GM13977 (cell line): ENCODE data around the gene CCDC175.

Experiments
- DNase-seq: peaks from one replicate; pipeline ENCODE4 v3.0.0; 2012; ENCODE audit warnings: low spot score
- CTCF ChIP-seq: IDR thresholded peaks from 2 replicates; pipeline ENCODE4 v1.5.1; 2012; ENCODE audit warnings: mild to moderate bottlenecking, control low read depth; ENCODE audit not compliant: insufficient read depth; ENCODE audit errors: extremely low read depth, missing control alignments
- in situ Hi-C: fragments of 300-500 bp; cut with MboI; formaldehyde crosslinking; loops from one replicate; pipeline ENCODE4 v1.12.0; 2022; ENCODE audit warnings: low sequenced_read_pairs, low pct_unique_long_range_greater_than_20kb, mixed read lengths, inconsistent platforms; ENCODE audit not compliant: unreplicated experiment

CCDC175 gene

GRCh38 chr14:59464486-59465315, 111.9 kb downstream of the CCDC175 start:
- DNase-seq = peak; percentile 85
- TF ChIP-seq CTCF = no peak
- in situ Hi-C loops = no loop called here

DNA sequence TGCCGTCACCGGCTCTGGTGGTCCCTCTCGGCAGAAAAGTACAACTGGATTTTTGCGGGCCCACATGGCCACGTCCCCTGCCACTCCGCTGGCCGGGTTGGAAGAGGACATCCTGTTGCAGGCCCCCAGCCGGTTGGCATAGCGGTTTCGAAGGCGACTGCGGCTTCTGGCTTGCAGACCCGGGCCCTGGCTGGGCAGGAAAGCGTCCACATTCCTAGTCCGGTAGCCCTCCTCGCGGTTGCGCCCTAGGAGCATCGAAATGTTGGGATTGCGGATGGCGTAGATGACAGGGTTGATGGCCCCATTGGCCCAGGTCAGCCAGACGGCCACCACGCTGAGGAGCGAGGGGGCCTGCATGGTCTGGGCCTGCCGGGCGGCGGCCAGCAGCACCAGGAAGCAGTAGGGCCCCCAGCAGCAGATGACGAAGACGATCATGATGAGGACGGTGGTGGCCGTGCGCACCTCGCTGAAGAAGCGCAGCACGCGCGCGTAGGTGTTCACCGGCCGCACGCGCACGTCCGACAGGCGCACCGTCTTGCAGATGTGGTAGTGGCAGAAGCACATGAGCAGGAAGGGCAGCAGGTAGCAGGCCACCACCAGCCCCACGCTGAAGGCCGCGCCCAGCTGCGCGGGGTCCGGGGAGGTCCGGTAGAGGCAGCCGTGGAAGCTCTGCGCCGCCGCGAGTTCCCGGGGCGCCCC, 112.7 kb downstream of the CCDC175 start:
- DNase-seq = peak; percentile 64
- no peak for TF ChIP-seq CTCF
- in situ Hi-C loops = no loop called here

DNA sequence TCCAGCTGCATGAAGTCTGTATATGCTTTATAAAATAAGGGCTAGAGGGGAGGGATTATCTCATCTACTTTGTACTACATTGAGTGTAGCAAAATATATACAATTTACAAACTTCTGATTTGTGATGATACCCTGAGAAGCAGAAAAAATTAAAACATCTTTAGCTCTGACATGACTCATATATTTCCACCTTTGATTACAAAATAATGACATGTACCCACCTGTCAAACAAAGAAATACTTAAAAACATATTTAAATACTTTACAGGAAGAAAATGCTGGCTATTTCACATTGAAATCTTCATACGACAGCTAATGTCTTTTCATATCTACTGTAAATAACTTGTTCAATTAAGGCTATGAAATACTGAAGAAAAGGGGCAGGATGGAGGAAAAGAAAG, 114.7 kb downstream of the CCDC175 start:
- in situ Hi-C loops = no loop called here
- no peak for TF ChIP-seq CTCF
- no peak for DNase-seq

DNA sequence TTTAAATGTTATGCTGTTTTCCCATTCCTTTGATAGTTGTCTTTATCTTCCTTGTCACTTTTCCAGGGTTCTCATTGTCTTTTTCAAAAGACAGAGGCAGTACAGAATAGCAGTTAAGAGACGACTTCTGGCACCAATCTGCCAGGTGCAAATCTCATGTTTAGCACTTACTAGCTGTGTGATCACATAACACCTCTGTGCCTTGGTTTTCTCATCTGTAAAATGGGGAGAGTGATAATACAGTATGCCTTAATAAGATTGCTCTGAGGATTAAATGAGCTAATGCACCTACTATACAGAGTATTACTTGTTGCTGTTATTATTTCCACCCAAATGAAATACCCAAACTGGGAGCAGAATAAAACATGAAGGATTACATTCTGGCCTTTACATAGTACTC, 116.2 kb downstream of the CCDC175 start:
- in situ Hi-C loops = no loop called here
- no peak for DNase-seq

GRCh38 chr14:59458486-59458885, 118.1 kb downstream of the CCDC175 start:
- no peak for DNase-seq
- no peak for TF ChIP-seq CTCF
- in situ Hi-C loops = no loop called here

More for the DNA sequence above, 116.2 kb downstream of the CCDC175 start:
- no peak for TF ChIP-seq CTCF

DNA sequence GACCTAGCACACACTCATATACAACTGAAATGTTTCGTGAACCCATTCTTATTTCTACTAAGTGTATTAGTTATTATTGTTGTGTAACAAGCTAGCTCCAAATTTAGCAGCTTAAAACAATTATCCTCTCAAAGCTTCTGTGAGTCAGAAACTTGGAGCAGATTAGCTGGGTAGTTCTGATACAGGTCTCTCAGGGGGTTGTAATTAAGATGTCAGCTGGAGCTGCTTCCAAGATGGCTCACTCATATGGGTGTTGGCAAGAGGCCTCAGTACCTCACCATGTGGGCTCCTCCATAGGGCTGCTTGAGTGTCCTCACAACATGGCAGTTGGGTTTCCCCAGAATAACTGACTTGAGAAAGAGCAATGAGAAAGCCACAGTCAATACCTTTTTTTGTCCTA, 121.2 kb downstream of the CCDC175 start:
- DNase-seq = no peak
- in situ Hi-C loops = no loop called here
- no peak for TF ChIP-seq CTCF
